Mesothelial cell of epicardium (in vitro differentiated cells): ENCODE results near the gene NUBPL. TPM values are rescaled to one million over a fixed set of nuclear protein-coding genes. Genes with fewer than 3 reads are reported as not detected.

ENCODE experiments used
- DNase-seq, 2 experiments: peaks; one replicate each; pipeline ENCODE4 v3.0.0; 2021; ENCODE audit warnings: low spot score in 2 of 2; ENCODE audit not compliant: unreplicated experiment in 2 of 2
- H3K27ac Mint-ChIP-seq: 2 replicates; pipeline ENCODE4 v1.8.0; 2021; ENCODE audit warnings: mixed read lengths
- H3K27me3 Mint-ChIP-seq: 2 replicates; pipeline ENCODE4 v1.8.0; 2021; ENCODE audit warnings: low read depth, mixed read lengths
- H3K36me3 Mint-ChIP-seq: 2 replicates; pipeline ENCODE4 v1.8.0; 2021; ENCODE audit warnings: mixed read lengths
- H3K4me1 Mint-ChIP-seq: 2 replicates; pipeline ENCODE4 v1.8.0; 2021; ENCODE audit warnings: mixed read lengths
- H3K4me3 Mint-ChIP-seq: 2 replicates; pipeline ENCODE4 v1.8.0; 2021; ENCODE audit warnings: mild to moderate bottlenecking, moderate library complexity, mixed read lengths
- H3K9me3 Mint-ChIP-seq: 2 replicates; pipeline ENCODE4 v1.8.0; 2021; ENCODE audit warnings: mixed read lengths
- CTCF ChIP-seq: fragments of 200-600 bp; sonication (generic); IDR thresholded peaks from one replicate; pipeline ENCODE4 v1.5.0; 2021; ENCODE audit warnings: antibody characterized with exemption; ENCODE audit not compliant: unreplicated experiment
- total RNA-seq: library from RNA; stranded (reverse); gene quantifications from 3 replicates; pipeline ENCODE4 v1.2.1, GENCODE V29; 2021

NUBPL gene
- total RNA-seq, 1 donor from 2014 or later = 19.7 TPM

DNA sequence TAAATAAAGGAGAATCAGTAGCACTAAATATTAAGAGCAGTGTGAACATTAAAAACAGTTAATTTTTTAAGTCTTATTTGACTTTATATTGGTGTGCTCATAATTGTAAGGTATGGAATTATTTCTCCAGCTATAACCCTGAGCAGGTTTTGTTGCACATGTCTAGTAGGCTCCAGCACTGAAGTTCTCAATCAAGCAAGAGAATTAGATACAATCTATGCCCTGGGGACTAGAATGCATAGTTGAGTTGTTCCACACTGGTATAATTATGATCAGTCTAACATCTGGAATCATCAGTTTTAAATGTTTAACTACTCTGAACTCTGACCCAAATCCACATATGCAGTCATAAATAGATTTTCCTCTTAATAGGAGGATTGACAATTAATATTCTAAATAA lies 258.1 kb downstream of the NUBPL start:
- DNase-seq = no peak
- peaks cover 28% of the 10 kb centered on the region for H3K9me3 Mint-ChIP-seq
- H3K4me1 Mint-ChIP-seq = peaks cover 4% of the 10 kb centered on the region
- no peak for TF ChIP-seq CTCF
- no peak overlapping the region for H3K27ac Mint-ChIP-seq
- H3K27me3 Mint-ChIP-seq = no peaks in the 10 kb centered on the region
- peaks cover 30% of the 10 kb centered on the region for H3K36me3 Mint-ChIP-seq
- H3K4me3 Mint-ChIP-seq = no peak overlapping the region

DNA sequence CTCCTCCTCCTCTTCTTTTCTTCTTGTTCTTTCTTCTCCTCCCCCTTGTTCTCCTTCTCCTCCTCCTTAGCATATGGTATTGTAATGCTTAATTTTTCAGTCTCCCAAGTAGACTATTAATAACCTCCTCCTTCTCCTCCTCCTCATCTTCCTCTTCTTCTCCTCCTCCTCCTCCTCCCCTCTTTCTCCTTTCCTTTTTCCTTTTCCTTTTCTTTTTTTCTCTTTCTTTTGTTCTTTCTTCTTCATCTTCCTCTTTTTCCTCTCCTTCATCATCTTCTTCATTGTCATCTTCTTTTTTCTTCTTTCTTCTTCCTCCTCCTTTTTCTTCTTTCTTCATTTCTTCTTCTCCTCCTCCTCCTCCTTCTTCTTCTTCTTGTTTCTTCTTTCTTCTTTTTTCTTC lies 264.3 kb downstream of the NUBPL start:
- TF ChIP-seq CTCF = no peak
- no peak for DNase-seq
- H3K36me3 Mint-ChIP-seq = peaks cover 4% of the 10 kb centered on the region
- H3K4me3 Mint-ChIP-seq = no peak overlapping the region
- no peak overlapping the region for H3K27ac Mint-ChIP-seq
- no peaks in the 10 kb centered on the region for H3K9me3 Mint-ChIP-seq
- H3K4me1 Mint-ChIP-seq = peaks cover 22% of the 10 kb centered on the region
- no peaks in the 10 kb centered on the region for H3K27me3 Mint-ChIP-seq

GRCh38 chr14:31827325-31827724 lies 266.1 kb downstream of the NUBPL start:
- Mint-ChIP-seq H3K36me3 (peaks cover 2% of the 10 kb centered on the region), H3K4me1 (peaks cover 24% of the 10 kb centered on the region), H3K4me3 (no peak overlapping the region), H3K9me3 (no peaks in the 10 kb centered on the region), H3K27me3 (no peaks in the 10 kb centered on the region), H3K27ac (peak overlapping the region; percentile 51)
- DNase-seq = no peak
- no peak for TF ChIP-seq CTCF

DNA sequence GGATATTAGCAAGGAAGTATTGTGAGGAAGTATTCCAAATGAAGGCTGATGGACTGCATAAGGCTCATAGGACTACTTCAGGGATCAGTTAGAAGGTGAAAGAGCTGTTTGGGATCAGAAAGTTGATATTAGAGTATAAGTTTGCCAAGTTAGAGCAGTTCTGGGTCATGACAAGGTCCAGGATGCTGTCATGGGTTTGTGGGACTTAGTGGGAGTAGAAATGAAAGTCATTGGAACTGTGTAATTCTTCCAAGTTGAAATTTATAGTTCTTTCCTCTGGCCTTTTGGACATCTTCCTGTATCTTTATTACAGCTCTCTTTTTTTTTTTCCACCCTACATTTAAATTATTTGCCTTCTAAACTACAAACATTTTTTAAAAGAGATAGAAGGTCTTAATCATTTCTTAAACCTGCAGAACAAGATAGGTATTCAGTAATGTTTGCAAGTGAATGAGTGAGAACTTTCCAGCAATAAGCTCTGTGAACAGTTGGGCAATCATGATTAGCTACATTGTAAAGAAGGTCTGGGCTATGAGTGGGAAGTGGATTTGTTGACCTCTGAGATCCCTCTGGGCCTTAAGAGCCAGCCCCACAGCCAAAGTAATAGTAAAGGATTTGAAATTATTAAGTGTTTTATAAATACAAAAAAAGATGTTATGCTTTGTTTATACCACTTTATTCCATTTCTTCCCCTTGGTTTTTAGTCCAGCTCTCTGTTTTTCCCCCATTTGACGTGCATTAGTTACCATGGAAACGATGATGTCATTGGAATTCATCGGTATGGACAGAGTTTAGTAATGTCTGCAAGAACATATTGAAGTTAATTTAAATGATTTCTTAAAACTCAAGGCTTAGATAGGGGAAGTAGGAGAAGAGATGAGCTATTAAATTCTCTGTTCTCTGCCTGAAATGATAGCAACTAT lies 268.0 kb downstream of the NUBPL start:
- Mint-ChIP-seq H3K27me3 (no peaks in the 10 kb centered on the region), H3K4me3 (no peak overlapping the region), H3K36me3 (peaks cover 2% of the 10 kb centered on the region), H3K4me1 (peaks cover 24% of the 10 kb centered on the region), H3K27ac (peak overlapping the region; percentile 92), H3K9me3 (no peaks in the 10 kb centered on the region)
- no peak for DNase-seq
- no peak for TF ChIP-seq CTCF

GRCh38 chr14:31834616-31835015 lies 273.4 kb downstream of the NUBPL start:
- Mint-ChIP-seq H3K4me1 (peaks cover 8% of the 10 kb centered on the region), H3K4me3 (no peak overlapping the region), H3K36me3 (peaks cover 4% of the 10 kb centered on the region), H3K27ac (no peak overlapping the region), H3K27me3 (no peaks in the 10 kb centered on the region), H3K9me3 (peaks cover 7% of the 10 kb centered on the region)
- TF ChIP-seq CTCF = no peak
- no peak for DNase-seq
